ENCODE results near the gene PCDHGC4. TPM values are rescaled to one million over a fixed set of nuclear protein-coding genes. Genes with fewer than 3 reads are reported as not detected.

PCDHGC4 gene
- total RNA-seq, 1 experiment from 2014 or later: not detected

DNA sequence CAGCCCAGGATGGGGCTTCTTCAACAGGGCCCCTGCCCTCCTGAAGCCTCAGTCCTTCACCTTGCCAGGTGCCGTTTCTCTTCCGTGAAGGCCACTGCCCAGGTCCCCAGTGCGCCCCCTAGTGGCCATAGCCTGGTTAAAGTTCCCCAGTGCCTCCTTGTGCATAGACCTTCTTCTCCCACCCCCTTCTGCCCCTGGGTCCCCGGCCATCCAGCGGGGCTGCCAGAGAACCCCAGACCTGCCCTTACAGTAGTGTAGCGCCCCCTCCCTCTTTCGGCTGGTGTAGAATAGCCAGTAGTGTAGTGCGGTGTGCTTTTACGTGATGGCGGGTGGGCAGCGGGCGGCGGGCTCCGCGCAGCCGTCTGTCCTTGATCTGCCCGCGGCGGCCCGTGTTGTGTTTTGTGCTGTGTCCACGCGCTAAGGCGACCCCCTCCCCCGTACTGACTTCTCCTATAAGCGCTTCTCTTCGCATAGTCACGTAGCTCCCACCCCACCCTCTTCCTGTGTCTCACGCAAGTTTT is 27.6 kb downstream of the PCDHGC4 start:
- DNase-seq (ENCODE audit: low spot score): peak; percentile 70

DNA sequence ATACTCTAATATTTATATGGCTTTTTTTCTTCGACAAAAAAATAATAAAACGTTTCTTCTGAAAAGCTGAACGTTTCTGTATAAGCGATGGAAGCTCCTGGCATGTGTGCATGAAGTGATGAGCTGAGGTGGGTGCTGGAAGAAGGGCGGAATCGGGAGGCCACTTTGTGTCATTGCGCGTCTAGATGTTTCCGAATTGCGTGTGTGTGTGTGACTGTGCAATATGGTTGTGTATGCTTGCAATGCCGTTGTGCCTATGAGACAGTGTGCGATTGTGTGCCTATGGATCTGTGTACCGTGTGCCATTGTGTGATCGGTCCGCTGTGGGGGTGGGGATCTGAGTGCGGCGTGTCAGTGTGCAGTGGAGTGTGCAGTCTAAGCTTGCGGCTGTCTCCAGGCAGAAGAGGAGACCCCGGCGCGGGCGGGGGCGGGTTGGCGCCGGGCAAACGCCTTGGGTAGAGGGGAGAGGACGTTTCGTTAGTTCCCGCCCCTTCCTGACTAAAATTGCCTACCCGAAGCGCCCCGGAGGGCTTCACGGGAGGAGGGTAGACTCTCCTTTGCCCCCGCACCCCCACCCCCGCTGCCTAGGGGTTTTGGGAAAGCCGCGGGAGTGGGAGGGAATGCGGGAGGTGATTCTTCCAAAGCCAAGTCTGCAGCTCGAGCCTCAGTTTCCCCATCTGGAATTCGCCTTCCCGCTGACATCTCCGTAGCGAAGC is 28.2 kb downstream of the PCDHGC4 start:
- DNase-seq (ENCODE audit: low spot score): no peak

DNA sequence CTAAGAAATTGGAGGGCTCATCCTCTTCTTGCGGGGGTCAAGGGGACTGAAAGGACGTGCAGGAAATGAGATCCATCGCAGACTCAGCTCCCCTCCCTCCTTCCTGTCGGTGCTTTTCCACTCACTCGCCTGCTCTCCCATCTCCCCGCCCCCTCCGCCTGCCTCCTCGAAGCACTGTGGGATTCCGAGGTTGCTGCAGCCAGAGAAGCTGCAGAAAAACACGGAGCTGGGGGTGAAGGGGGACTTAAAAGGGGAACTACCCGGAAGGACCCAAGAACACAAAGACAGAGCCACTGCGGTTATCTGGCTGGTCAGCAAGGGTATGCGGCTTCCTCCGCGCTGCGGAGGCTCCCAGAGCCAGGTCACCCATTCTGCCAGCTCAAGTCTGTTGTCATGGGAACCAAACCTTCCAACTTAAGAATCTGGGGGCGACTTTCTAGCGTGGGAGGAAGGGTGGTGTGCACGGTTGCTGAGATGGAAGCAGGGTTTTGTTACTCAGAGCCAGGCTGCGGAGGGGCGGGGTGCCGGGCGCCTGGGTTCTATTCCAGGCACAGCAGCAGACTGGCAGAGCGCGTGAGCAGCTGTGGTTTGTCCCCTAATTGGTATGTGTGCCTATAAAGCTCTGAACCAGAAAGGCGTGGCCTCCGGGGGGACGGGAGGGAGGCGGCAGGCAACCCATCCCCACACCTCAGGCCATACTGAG is 28.9 kb downstream of the PCDHGC4 start:
- no peak for DNase-seq (ENCODE audit: low spot score)

DNA sequence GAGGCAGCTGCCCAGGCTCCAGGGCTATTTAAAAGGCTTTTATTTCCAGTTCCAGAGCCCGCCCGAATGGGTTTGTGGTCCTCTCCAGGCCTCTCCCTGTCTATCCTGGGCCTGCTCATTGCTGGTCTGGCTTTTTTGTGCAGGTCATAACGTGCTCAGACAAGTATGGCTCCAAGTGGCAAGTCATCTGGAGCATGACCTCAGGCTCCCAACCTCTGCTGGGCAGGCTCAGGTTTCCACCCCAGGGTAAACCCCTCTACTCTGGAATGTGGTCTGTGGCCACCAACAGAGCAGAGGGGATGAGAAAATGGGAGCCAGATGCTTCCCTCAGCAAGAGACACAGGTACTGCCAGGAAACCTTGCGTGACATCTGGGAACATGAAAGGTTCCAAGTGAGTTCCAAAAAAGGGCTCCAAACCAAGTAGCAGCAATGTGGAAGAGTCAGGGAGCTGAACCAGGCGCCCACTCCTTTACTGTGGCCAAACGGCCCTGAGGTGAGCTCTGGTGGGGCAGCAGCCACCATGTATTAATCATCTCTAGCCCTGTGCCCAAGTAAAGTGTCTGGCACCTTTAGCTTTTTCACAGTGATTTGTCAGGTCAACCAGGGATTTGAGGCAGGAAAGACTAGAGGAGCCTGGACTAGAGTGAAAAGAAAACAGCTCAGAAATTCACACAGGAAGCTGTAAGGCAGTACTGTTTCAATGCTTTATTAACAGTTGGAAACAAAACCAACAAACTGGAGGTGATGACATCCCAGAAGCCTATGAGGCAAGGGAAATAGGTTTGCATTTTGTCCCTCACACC is 29.7 kb downstream of the PCDHGC4 start:
- DNase-seq (ENCODE audit: low spot score): no peak

GRCh38 chr5:141515141-141515540 is 30.3 kb downstream of the PCDHGC4 start:
- DNase-seq (ENCODE audit: low spot score): no peak

DNA sequence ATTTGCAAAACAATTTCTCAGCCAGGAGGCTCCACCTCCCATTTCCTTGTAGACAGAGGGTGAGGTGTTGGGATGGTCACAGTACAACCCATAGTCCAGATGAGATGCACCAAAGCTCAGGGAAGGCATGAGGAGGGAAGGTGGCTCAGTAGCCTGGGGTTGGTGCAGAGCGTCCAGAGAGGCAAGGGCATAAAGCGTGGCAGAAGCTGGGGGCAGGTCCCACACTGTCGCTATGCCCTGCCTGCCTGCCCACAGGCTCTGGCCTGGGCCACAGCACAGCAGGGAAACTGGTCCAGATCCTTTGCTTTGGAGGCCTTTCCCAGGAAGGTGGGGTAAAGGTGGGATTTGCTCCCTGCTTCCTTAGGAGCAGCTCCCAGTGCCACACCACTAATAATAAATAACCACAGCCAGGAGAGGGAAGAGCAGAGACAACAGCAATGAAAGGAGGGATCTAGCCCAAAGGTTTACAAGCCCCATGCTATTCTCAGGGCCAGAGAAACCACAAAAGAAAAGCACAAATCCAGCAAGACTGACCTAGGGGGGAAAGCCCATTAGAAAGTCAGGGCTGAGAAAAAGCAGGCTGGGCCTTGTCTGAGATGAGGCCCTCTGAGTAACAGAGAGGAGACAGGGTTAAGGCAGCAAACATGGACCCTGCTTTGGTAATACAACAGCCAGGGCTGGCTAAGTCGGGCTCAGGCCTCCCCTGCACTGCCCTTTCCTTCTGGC is 31.3 kb downstream of the PCDHGC4 start:
- DNase-seq (ENCODE audit: low spot score): no peak

- DNase-seq (ENCODE audit: low spot score): no peak
Observed at GRCh38 chr5:141516672-141517025, 31.8 kb downstream of the PCDHGC4 start.

GRCh38 chr5:141517312-141517711 is 32.5 kb downstream of the PCDHGC4 start:
- DNase-seq (ENCODE audit: low spot score): no peak

GRCh38 chr5:141517880-141518617 is 33.2 kb downstream of the PCDHGC4 start:
- no peak for DNase-seq (ENCODE audit: low spot score)

DNA sequence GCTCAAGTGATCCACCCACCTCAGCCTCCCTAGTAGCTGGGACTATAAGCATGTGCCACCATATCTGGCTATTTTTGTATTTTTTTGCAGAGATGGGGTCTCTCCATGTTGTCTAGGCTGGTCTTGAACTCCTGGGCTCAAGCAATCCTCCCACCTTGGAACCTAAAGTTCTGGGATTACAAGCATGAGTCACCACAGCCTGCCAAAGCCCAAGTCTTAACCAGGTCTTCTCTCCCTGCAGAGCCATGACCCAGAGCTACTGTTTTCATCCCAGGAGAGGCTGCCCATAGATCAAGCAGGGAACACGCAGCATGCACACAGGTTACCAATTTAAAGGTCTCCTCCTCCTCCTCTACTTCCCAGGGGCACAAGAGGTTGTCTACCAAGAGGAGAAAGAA is 33.8 kb downstream of the PCDHGC4 start:
- DNase-seq (ENCODE audit: low spot score): no peak

DNA sequence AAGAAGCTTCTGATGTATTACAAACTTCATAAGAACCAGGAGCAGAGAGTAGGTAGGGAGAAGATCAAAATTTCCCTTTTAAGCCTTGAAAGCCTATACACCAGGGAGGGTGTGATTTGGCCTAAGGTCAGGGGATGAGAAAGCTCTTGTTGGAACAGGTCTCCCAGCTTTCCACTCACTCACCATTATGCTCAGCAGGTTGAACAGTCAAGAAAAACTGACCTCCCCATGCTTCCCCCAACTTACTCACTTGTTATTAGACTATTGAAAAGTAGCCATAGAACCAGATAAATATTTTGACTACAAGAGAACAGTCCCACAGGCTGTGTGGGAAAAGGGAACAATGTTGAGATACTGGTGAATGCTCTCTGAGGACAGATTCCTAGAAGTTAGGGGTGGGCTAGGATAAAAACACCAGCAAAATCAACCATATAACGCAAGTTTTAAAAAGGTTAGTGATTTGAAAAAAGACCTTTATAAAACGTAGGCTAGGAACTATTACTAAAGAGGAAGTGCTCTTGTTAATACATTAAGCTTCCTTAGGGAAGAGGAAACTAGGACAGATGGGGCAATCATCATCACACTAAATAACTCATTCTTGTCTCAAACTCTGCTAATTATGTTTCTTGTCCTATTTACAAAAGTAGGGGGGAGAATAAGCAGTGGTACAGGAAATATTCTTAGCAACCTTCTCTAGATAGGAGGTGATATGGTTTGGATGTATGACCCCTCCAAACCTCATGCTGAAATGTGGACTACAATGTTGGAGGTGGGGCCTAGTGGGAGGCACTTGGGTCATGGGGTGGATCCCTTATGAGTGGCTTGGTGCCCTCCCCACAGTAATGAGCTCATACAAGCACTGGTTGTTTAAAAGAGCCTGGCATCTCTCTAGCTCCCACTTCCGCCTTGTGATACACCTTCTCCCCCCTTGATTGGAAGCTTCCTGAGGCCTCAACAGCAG is 35.1 kb downstream of the PCDHGC4 start:
- no peak for DNase-seq (ENCODE audit: low spot score)

DNA sequence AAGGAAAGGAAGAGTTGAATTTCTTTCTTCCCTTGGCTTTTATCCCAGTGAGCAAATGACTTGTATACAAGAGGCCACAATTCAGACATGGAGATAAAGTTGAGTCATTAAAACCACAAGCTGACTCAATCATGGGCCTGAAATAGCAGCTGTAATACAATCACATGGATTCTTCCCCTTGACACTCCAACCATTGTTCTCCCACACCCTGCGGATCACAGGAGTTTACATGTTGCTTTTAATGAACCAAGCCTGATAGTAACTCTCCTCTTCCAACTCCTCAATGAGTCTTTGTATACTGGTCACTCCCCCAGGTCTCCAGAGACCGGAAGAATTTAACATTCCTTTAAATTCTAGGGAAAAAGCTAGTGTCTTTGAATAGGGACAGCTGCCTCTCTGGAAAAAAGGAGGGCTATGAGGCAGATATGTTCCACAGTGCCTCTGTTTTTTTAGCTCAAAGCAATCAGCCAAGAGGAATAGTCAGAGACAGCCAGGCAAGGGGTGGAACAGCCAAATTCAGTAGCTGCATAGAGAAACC is 36.5 kb downstream of the PCDHGC4 start:
- DNase-seq (ENCODE audit: low spot score): peak; percentile 89

- no peak for DNase-seq (ENCODE audit: low spot score)
Observed at GRCh38 chr5:141522301-141522700, 37.5 kb downstream of the PCDHGC4 start.

DNA sequence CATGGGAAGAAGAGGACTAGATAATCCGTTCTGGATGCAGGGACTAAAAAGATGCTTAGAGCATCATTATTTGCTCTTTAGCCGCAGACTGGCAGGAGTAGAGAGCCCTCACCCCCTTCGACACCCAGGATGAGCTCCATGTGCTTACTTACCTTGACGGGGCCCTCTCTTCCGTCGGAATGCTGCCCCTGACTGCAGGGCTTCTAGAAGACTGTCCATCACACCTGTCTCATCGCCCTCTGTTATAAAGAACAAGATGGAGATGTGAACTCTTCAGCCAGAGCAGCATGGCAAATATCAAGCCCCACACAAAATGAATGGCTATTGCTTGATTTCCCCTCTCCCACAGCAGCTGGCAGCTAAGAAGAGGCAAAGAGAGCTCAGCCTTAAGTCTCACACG is 39.2 kb downstream of the PCDHGC4 start:
- DNase-seq (ENCODE audit: low spot score): no peak

GRCh38 chr5:141524604-141525597 is 40.1 kb downstream of the PCDHGC4 start:
- DNase-seq (ENCODE audit: low spot score): peak; percentile 93

DNA sequence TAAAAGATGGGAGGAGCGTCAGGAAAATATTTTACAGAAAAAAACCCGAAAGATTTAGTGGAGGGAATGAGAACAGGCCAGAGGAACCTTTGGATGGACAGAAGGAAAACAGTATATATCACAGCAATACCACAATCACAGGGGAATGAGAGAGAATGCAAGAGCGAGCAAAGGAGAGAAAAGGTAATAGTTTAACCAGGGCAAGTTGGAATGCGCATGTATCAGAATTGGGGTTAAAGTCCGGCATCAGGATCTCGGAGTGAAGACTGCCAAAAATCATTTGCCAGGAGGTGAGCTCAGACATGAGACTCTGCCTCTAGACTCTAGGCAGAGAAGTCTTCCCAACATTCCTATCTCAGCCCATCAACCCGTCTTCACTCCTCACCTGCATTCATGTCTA is 40.8 kb downstream of the PCDHGC4 start:
- peak; percentile 24 for DNase-seq (ENCODE audit: low spot score)

GRCh38 chr5:141527426-141527825 is 42.6 kb downstream of the PCDHGC4 start:
- DNase-seq (ENCODE audit: low spot score): no peak

Measured in HT-29 (cell line).